ENCODE results near the gene TAF4.

- TF ChIP-seq POLR2A (IDR thresholded peaks at IDR 0.05; ENCODE audit: low read length) (no peak), GATA1 (IDR thresholded peaks at IDR 0.05; ENCODE audit: low read depth, low read length) (no peak)
Measured at GRCh38 chr20:61986762-61987321, 78.8 kb downstream of the TAF4 start.
